GM21528 (cell line): ENCODE measurements around the gene MLLT1.

Experiments
- ATAC-seq: cut with Tn5 transposase; IDR thresholded peaks from one replicate; pipeline ENCODE4 v1.9.1; 2021; ENCODE audit warnings: mild to moderate bottlenecking, moderate library complexity; ENCODE audit not compliant: unreplicated experiment, low FRiP score

Gene MLLT1

GRCh38 chr19:6212403-6213265 is 67.1 kb downstream of the MLLT1 start:
- no peak for ATAC-seq

- ATAC-seq, result no peak
Measured at GRCh38 chr19:6211632-6212402, 68.0 kb downstream of the MLLT1 start.

- ATAC-seq, result no peak
Measured at GRCh38 chr19:6210721-6211600, 68.8 kb downstream of the MLLT1 start.

GRCh38 chr19:6210091-6210490 is 69.7 kb downstream of the MLLT1 start:
- no peak for ATAC-seq

- no peak for ATAC-seq
Measured at GRCh38 chr19:6209680-6210079, 70.1 kb downstream of the MLLT1 start.

GRCh38 chr19:6209233-6209632 is 70.5 kb downstream of the MLLT1 start:
- no peak for ATAC-seq

GRCh38 chr19:6204866-6205723 is 74.7 kb downstream of the MLLT1 start:
- ATAC-seq, result no peak

GRCh38 chr19:6204212-6204611 is 75.6 kb downstream of the MLLT1 start:
- no peak for ATAC-seq

GRCh38 chr19:6199240-6199994 is 80.4 kb downstream of the MLLT1 start:
- peak; percentile 70 for ATAC-seq

- ATAC-seq, result peak; percentile 14
Measured at GRCh38 chr19:6198896-6199239, 80.9 kb downstream of the MLLT1 start.

GRCh38 chr19:6196361-6196760 is 83.4 kb downstream of the MLLT1 start:
- ATAC-seq, result no peak

- ATAC-seq, result no peak
Measured at GRCh38 chr19:6188811-6189210, 91.0 kb downstream of the MLLT1 start.

GRCh38 chr19:6187374-6187773 is 92.4 kb downstream of the MLLT1 start:
- ATAC-seq, result no peak

GRCh38 chr19:6185835-6186834 is 93.6 kb downstream of the MLLT1 start:
- no peak for ATAC-seq

- ATAC-seq, result no peak
Measured at GRCh38 chr19:6185093-6185834, 94.5 kb downstream of the MLLT1 start.

- ATAC-seq, result no peak
Measured at GRCh38 chr19:6181119-6181518, 98.7 kb downstream of the MLLT1 start.

GRCh38 chr19:6173190-6173589 is 106.6 kb downstream of the MLLT1 start:
- no peak for ATAC-seq
